ENCODE results near the gene KCNJ4.

Gene KCNJ4

GRCh38 chr22:38444783-38445182 is 10.2 kb downstream of the KCNJ4 start:
- Mint-ChIP-seq H3K36me3 (ENCODE audit: insufficient read depth) (peaks cover 2% of the 10 kb centered on the region), H3K27me3 (peaks cover 50% of the 10 kb centered on the region)

DNA sequence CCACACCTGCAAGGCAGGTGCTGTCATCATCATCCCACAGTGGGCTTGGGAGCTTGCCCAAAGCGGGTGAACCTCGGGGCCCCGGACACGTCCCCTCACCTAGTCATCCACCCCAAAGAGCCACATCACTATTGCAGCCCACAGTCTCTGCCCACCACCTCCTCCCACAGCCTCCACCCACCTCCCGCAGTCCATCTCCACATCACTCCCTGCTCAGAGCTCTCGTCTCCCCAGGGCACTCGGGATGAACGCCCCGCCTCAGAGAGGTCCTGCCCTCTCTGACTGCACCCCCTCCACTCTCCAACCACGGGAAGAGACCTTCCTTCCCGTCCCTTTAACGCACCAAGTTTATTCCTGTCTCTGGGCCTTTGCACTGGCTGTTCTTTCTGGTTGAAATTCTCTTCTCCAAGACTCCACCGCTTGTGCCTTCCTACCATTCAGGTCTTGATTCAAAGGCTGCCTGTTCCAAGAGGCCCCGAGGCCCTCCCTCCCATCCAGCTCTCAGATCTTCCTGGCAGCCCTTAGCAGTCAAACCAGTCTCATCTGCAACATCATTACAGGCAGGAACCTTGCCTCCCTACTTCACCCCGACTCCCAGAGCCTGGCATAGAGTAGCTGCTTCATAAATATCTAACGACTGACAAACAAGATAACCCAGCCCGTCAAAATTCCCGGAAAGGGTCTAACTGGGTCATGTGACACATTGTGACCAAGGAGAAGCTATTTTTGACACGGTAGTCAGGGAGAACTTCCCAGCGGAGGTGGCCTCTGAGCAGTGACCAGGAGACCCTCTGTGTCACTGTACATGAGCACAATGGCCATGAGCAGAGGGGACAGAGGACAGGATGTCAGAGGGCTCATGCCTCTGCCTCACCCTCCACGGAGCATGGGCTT is 11.1 kb downstream of the KCNJ4 start:
- Mint-ChIP-seq H3K27ac (ENCODE audit: low read depth) (no peak overlapping the region), H3K9me3 (no peaks in the 10 kb centered on the region), H3K4me3 (no peak overlapping the region), H3K4me1 (no peaks in the 10 kb centered on the region), H3K36me3 (ENCODE audit: insufficient read depth) (peaks cover 2% of the 10 kb centered on the region), H3K27me3 (peaks cover 46% of the 10 kb centered on the region)
- DNase-seq (ENCODE audit: low spot score in 2 of 2) (no peak), ATAC-seq (replicated peaks; ENCODE audit: extremely low read depth, poor library complexity, severe bottlenecking) (no peak)

More at GRCh38 chr22:38444783-38445182, 10.2 kb downstream of the KCNJ4 start:
- ATAC-seq (replicated peaks; ENCODE audit: extremely low read depth, poor library complexity, severe bottlenecking) = no peak
- no peak overlapping the region for H3K27ac Mint-ChIP-seq (ENCODE audit: low read depth)
- DNase-seq (ENCODE audit: low spot score in 2 of 2) = no peak
- H3K9me3 Mint-ChIP-seq = no peaks in the 10 kb centered on the region
- no peaks in the 10 kb centered on the region for H3K4me1 Mint-ChIP-seq
- no peak overlapping the region for H3K4me3 Mint-ChIP-seq

DNA sequence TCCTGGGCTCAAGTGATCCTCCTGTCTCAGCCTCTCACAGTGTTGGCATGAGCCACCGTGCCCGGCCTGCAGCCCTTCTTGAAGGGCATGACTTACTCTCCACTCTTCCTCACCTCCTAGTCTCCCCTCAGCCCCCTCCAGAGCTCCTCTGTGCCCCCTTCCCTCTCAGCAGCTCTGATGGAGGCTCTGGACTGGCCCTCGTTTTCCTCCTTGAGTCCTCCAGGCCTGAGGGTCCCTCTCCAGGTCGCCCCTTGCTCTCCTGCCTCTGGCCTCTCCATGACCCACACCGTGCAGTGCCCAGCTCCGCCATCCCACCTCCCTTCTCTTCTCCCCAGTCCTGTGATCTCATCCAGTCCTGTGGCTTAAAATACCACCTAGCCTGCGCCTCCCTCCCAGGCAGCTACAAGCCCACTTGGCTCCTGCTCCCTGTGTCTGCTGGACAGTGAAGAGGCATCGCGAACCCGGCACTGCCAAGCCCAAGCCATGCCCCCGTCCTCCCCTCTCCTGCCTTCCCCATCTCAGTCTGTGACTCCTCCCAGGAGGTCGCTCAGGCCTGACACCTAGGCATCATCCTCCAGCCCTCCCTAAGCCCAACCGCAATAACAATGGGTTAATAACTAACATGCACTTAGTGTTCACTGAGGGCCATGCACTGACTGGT is 11.9 kb downstream of the KCNJ4 start:
- ATAC-seq (replicated peaks; ENCODE audit: extremely low read depth, poor library complexity, severe bottlenecking) (no peak), DNase-seq (ENCODE audit: low spot score in 2 of 2) (no peak)
- Mint-ChIP-seq H3K9me3 (no peaks in the 10 kb centered on the region), H3K4me3 (no peak overlapping the region), H3K4me1 (no peaks in the 10 kb centered on the region), H3K36me3 (ENCODE audit: insufficient read depth) (peaks cover 3% of the 10 kb centered on the region), H3K27me3 (peaks cover 51% of the 10 kb centered on the region), H3K27ac (ENCODE audit: low read depth) (no peak overlapping the region)

- Mint-ChIP-seq H3K27ac (ENCODE audit: low read depth) (peak overlapping the region; percentile 18), H3K4me1 (no peaks in the 10 kb centered on the region), H3K9me3 (no peaks in the 10 kb centered on the region), H3K4me3 (no peak overlapping the region), H3K36me3 (ENCODE audit: insufficient read depth) (peaks cover 3% of the 10 kb centered on the region), H3K27me3 (peaks cover 51% of the 10 kb centered on the region)
- no peak for DNase-seq (ENCODE audit: low spot score in 2 of 2)
- no peak for ATAC-seq (replicated peaks; ENCODE audit: extremely low read depth, poor library complexity, severe bottlenecking)
Measured at GRCh38 chr22:38441620-38442287, 13.2 kb downstream of the KCNJ4 start.

GRCh38 chr22:38440747-38441350 is 14.2 kb downstream of the KCNJ4 start:
- no peak overlapping the region for H3K4me3 Mint-ChIP-seq
- peaks cover 3% of the 10 kb centered on the region for H3K36me3 Mint-ChIP-seq (ENCODE audit: insufficient read depth)
- H3K9me3 Mint-ChIP-seq = no peaks in the 10 kb centered on the region
- ATAC-seq (replicated peaks; ENCODE audit: extremely low read depth, poor library complexity, severe bottlenecking) (no peak), DNase-seq (ENCODE audit: low spot score in 2 of 2) (no peak)
- no peaks in the 10 kb centered on the region for H3K4me1 Mint-ChIP-seq
- peaks cover 43% of the 10 kb centered on the region for H3K27me3 Mint-ChIP-seq
- H3K27ac Mint-ChIP-seq (ENCODE audit: low read depth) = no peak overlapping the region

DNA sequence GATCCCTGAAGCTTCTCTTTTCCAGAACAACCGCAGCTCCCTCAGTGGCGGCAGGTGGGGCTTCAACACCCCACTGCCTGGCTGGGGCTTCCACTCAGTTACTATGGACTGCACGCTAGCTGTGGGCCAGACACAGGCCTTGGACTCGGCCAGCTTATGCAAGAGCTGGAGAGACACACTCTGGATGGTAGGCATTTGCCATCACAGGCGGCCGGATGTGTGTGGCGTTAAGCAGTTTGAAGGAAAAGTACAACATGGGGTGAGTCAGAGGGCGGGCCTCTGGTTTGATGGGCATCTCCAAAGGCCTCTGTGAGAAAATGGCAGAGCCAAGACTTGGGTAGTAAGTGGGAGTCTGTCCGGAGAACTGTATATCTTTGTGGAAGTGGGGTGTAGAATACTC is 17.6 kb downstream of the KCNJ4 start:
- peaks cover 1% of the 10 kb centered on the region for H3K36me3 Mint-ChIP-seq (ENCODE audit: insufficient read depth)
- H3K27me3 Mint-ChIP-seq = peaks cover 17% of the 10 kb centered on the region
- no peak for ATAC-seq (replicated peaks; ENCODE audit: extremely low read depth, poor library complexity, severe bottlenecking)
- no peak for DNase-seq (ENCODE audit: low spot score in 2 of 2)
- no peak overlapping the region for H3K27ac Mint-ChIP-seq (ENCODE audit: low read depth)
- H3K9me3 Mint-ChIP-seq = no peaks in the 10 kb centered on the region
- no peaks in the 10 kb centered on the region for H3K4me1 Mint-ChIP-seq
- H3K4me3 Mint-ChIP-seq = no peak overlapping the region

GRCh38 chr22:38436629-38437395 is 18.2 kb downstream of the KCNJ4 start:
- Mint-ChIP-seq H3K4me1 (no peaks in the 10 kb centered on the region), H3K36me3 (ENCODE audit: insufficient read depth) (peaks cover 1% of the 10 kb centered on the region), H3K27me3 (peaks cover 17% of the 10 kb centered on the region), H3K9me3 (no peaks in the 10 kb centered on the region), H3K27ac (ENCODE audit: low read depth) (no peak overlapping the region), H3K4me3 (no peak overlapping the region)
- no peak for ATAC-seq (replicated peaks; ENCODE audit: extremely low read depth, poor library complexity, severe bottlenecking)
- DNase-seq (ENCODE audit: low spot score in 2 of 2) = no peak

- H3K27ac Mint-ChIP-seq (ENCODE audit: low read depth) = no peak overlapping the region
- no peaks in the 10 kb centered on the region for H3K9me3 Mint-ChIP-seq
- DNase-seq (ENCODE audit: low spot score in 2 of 2) (no peak), ATAC-seq (replicated peaks; ENCODE audit: extremely low read depth, poor library complexity, severe bottlenecking) (no peak)
- peaks cover 1% of the 10 kb centered on the region for H3K36me3 Mint-ChIP-seq (ENCODE audit: insufficient read depth)
- peaks cover 14% of the 10 kb centered on the region for H3K27me3 Mint-ChIP-seq
- H3K4me3 Mint-ChIP-seq = no peak overlapping the region
- no peaks in the 10 kb centered on the region for H3K4me1 Mint-ChIP-seq
Measured at GRCh38 chr22:38435965-38436364, 19.0 kb downstream of the KCNJ4 start.

DNA sequence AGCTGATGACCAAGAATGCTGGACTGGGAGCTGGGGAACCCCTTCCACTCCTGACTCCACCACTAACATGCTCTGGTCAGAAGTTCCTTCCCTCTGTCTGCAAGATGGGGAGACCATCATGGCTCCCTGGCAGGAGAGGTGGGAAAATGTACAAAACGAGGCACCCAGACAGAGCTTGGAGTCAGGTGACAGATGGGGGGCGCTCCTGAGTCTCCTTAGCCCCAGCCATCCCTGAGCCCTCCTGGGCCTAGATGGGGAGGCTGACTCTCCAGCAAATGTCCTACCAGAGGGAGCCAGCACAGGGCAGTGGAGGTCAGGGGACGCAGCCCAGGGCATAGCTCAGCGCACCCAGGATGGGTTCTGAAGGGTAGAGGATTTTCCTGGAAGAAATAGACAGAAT is 20.0 kb downstream of the KCNJ4 start:
- Mint-ChIP-seq H3K9me3 (no peaks in the 10 kb centered on the region), H3K4me1 (no peaks in the 10 kb centered on the region)
- ATAC-seq (replicated peaks; ENCODE audit: extremely low read depth, poor library complexity, severe bottlenecking) = no peak

DNA sequence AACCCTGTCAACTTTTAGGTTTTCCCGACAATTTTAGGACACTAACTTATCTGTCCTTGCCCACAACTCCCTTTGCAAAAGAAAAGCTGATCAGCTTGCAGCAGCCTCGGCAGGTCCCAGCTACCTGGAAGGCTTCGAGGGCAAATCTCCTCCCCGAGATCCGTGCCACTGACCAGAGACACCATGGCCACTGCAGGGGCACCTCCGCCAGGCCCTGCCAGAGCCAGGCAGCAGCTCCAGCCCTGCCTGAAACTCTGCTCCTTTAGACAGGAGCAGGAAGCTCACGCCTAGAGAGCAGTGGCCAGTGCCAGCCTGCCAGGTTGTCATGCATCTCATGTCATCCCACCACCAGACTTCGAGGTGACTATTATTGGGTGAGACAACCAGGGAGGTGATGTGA is 21.1 kb downstream of the KCNJ4 start:
- Mint-ChIP-seq H3K9me3 (no peaks in the 10 kb centered on the region), H3K4me1 (no peaks in the 10 kb centered on the region), H3K4me3 (no peak overlapping the region), H3K36me3 (ENCODE audit: insufficient read depth) (peaks cover 1% of the 10 kb centered on the region), H3K27ac (ENCODE audit: low read depth) (no peak overlapping the region), H3K27me3 (peaks cover 5% of the 10 kb centered on the region)
- DNase-seq (ENCODE audit: low spot score in 2 of 2) = no peak
- ATAC-seq (replicated peaks; ENCODE audit: extremely low read depth, poor library complexity, severe bottlenecking) = no peak

More for the DNA sequence above, 20.0 kb downstream of the KCNJ4 start:
- Mint-ChIP-seq H3K4me3 (no peak overlapping the region), H3K36me3 (ENCODE audit: insufficient read depth) (peaks cover 1% of the 10 kb centered on the region), H3K27ac (ENCODE audit: low read depth) (no peak overlapping the region), H3K27me3 (peaks cover 7% of the 10 kb centered on the region)
- no peak for DNase-seq (ENCODE audit: low spot score in 2 of 2)

- H3K27me3 Mint-ChIP-seq = no peaks in the 10 kb centered on the region
- H3K9me3 Mint-ChIP-seq = no peaks in the 10 kb centered on the region
- H3K4me1 Mint-ChIP-seq = no peaks in the 10 kb centered on the region
- no peaks in the 10 kb centered on the region for H3K36me3 Mint-ChIP-seq (ENCODE audit: insufficient read depth)
- no peak for DNase-seq (ENCODE audit: low spot score in 2 of 2)
- no peak for ATAC-seq (replicated peaks; ENCODE audit: extremely low read depth, poor library complexity, severe bottlenecking)
- no peak overlapping the region for H3K4me3 Mint-ChIP-seq
- no peak overlapping the region for H3K27ac Mint-ChIP-seq (ENCODE audit: low read depth)
Measured at GRCh38 chr22:38432264-38432663, 22.7 kb downstream of the KCNJ4 start.
